Keratinocyte (primary cell): ENCODE data around the gene CLPX. TPM values are rescaled to one million over a fixed set of nuclear protein-coding genes. Genes with fewer than 3 reads are reported as not detected.
A peak's percentile ranks its signal among the peaks of the same experiment; 100 is the strongest.

ENCODE experiments used
- DNase-seq: peaks from one replicate; pipeline ENCODE4 v3.0.0-alpha.2; 2011; ENCODE audit warnings: low read depth, missing footprints, low spot score
- FAIRE-seq: peaks from 2 replicates; lab custom pipeline; 2011; peaks lifted over from hg19 to GRCh38; lab: Jason Lieb, UNC
- H2AFZ ChIP-seq: 2 replicates; pipeline ENCODE4 v1.6.0; 2012; ENCODE audit warnings: low read length, control low read depth, inconsistent platforms; ENCODE audit not compliant: control insufficient read depth
- H3K27ac ChIP-seq: 2 replicates; pipeline ENCODE4 v1.5.1; 2011; ENCODE audit warnings: low read length; ENCODE audit not compliant: control insufficient read depth, insufficient read depth
- H3K27me3 ChIP-seq: 3 replicates; pipeline ENCODE4 v1.6.0; 2011; ENCODE audit warnings: low read length; ENCODE audit not compliant: control insufficient read depth, insufficient read depth; ENCODE audit errors: extremely low read depth
- H3K36me3 ChIP-seq, 2 experiments: 2 replicates in 1 of 2; 3 replicates in 1 of 2; pipeline ENCODE4 v1.5.1; 2011; ENCODE audit warnings: low read length in 2 of 2, mild to moderate bottlenecking in 1 of 2; ENCODE audit not compliant: control insufficient read depth in 2 of 2, insufficient read depth in 2 of 2; ENCODE audit errors: extremely low read depth in 1 of 2
- H3K4me1 ChIP-seq: 3 replicates; pipeline ENCODE4 v1.5.1; 2011; ENCODE audit warnings: low read length; ENCODE audit not compliant: control insufficient read depth, insufficient read depth; ENCODE audit errors: extremely low read depth
- H3K4me2 ChIP-seq: 3 replicates; pipeline ENCODE4 v1.6.0; 2011; ENCODE audit warnings: low read depth, low read length; ENCODE audit not compliant: control insufficient read depth, insufficient read depth; ENCODE audit errors: extremely low read depth
- H3K4me3 ChIP-seq, 3 experiments: fragments of 200-600 bp in 1 of 3; sonication (generic) in 1 of 3; 2 replicates in 2 of 3; 3 replicates in 1 of 3; pipeline ENCODE4 v1.5.1; 2011 to 2016; ENCODE audit warnings: low read length in 3 of 3, mild to moderate bottlenecking in 3 of 3, control low read depth in 2 of 3, inconsistent platforms in 1 of 3, low read depth in 1 of 3, mixed read lengths in 1 of 3, mixed run types in 1 of 3, moderate library complexity in 1 of 3; ENCODE audit not compliant: control insufficient read depth in 2 of 3, insufficient read depth in 2 of 3; ENCODE audit errors: extremely low read depth in 1 of 3
- H3K79me2 ChIP-seq: 2 replicates; pipeline ENCODE4 v1.6.0; 2012; ENCODE audit warnings: low read length; ENCODE audit not compliant: control insufficient read depth, insufficient read depth
- H3K9ac ChIP-seq: 3 replicates; pipeline ENCODE4 v1.6.0; 2011; ENCODE audit warnings: low read length; ENCODE audit not compliant: control insufficient read depth, insufficient read depth; ENCODE audit errors: extremely low read depth
- H3K9me1 ChIP-seq: 3 replicates; pipeline ENCODE4 v1.6.0; 2011; ENCODE audit warnings: low read length; ENCODE audit not compliant: control insufficient read depth, insufficient read depth; ENCODE audit errors: extremely low read depth
- H3K9me3 ChIP-seq: 2 replicates; pipeline ENCODE4 v1.5.1; 2012; ENCODE audit warnings: low read depth, low read length; ENCODE audit not compliant: control insufficient read depth
- H4K20me1 ChIP-seq: 3 replicates; pipeline ENCODE4 v1.6.0; 2011; ENCODE audit warnings: low read length; ENCODE audit not compliant: control insufficient read depth, insufficient read depth; ENCODE audit errors: extremely low read depth
- EZH2 ChIP-seq: IDR thresholded peaks from one replicate; pipeline ENCODE4 v1.6.1; 2012; ENCODE audit warnings: inconsistent platforms, mild to moderate bottlenecking, low read length, moderate library complexity
- dilution Hi-C: fragments of 300-500 bp; cut with MboI; formaldehyde crosslinking; loops from one replicate; pipeline ENCODE4 v1.7.0; 2020; ENCODE audit warnings: low sequenced_read_pairs; ENCODE audit not compliant: extremely low pct_ligation_motif_present
- polyA plus RNA-seq, 5 experiments: library from polyadenylated mRNA; depleted of rRNA in 3 of 5; stranded (reverse) in 3 of 5; stranded (forward) in 1 of 5; unstranded in 1 of 5; fragments of >200 nt; gene quantifications; 1 replicate in 1 of 5; 2 replicates in 3 of 5; 3 replicates in 1 of 5; pipeline versions ENCODE4 v1.2.1 to v1.2.3, GENCODE V29; 2011 to 2012; ENCODE audit warnings: missing spikeins in 2 of 5, low read depth in 1 of 5, low replicate concordance in 1 of 5
- TF ChIP-seq, protein P1 (sequence below), 3 experiments: IDR thresholded peaks in 1 of 3; conservative IDR thresholded peaks in 1 of 3; optimal IDR thresholded peaks in 1 of 3; 2 replicates in 2 of 3; 3 replicates in 1 of 3; pipeline versions ENCODE3 to v1.5.1; 2011; ENCODE audit warnings: low read length in 3 of 3, mild to moderate bottlenecking in 3 of 3, moderate library complexity in 2 of 3, control low read depth in 1 of 3, inconsistent platforms in 1 of 3; ENCODE audit not compliant: insufficient read depth in 2 of 3; ENCODE audit errors: extremely low read depth in 1 of 3

CLPX gene
- polyA plus RNA-seq, 1 donor (not counting 4 experiments of a cell fraction or from before 2014, with no cell fraction given) = 51.5 TPM

DNA sequence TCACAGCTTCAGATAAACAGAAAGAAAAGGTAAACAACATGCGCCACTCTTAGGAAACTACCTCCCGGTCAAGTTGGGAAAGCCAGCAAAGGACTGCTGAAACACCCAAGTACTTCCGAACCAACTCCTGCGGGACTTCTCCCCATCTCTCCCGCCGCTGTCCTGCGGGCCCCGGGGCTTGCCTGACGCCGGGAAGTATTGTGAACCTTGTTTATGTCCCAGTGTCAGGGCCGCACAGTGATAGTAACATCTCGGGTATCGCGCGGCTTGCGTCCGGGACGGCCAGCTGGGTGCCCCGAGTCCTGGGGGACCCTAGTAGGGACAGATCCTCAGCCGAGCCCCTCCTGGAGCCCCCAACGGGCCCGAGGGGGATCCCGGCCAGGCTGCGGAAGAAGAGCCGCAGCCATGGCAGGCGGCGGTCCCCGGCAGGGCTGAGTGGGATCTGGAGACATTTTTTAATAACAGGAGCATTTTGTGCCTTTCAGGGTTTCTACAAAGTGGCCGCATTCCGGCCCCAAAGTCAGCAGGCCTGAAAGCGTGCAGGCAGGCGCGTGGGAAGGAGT is 756 bp downstream of the CLPX start:
- peaks cover 6% of the 10 kb centered on the region for H3K4me1 ChIP-seq
- dilution Hi-C loops = no loop called here
- peak overlapping the region; percentile 98 for H3K9ac ChIP-seq
- peak overlapping the region; percentile 93 for H3K27ac ChIP-seq
- FAIRE-seq (no peak), DNase-seq (no peak)
- H3K9me3 ChIP-seq = no peaks in the 10 kb centered on the region
- no peak for TF ChIP-seq EZH2
- TF ChIP-seq, protein P1, sequence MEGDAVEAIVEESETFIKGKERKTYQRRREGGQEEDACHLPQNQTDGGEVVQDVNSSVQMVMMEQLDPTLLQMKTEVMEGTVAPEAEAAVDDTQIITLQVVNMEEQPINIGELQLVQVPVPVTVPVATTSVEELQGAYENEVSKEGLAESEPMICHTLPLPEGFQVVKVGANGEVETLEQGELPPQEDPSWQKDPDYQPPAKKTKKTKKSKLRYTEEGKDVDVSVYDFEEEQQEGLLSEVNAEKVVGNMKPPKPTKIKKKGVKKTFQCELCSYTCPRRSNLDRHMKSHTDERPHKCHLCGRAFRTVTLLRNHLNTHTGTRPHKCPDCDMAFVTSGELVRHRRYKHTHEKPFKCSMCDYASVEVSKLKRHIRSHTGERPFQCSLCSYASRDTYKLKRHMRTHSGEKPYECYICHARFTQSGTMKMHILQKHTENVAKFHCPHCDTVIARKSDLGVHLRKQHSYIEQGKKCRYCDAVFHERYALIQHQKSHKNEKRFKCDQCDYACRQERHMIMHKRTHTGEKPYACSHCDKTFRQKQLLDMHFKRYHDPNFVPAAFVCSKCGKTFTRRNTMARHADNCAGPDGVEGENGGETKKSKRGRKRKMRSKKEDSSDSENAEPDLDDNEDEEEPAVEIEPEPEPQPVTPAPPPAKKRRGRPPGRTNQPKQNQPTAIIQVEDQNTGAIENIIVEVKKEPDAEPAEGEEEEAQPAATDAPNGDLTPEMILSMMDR (optimal IDR thresholded peaks at IDR 0.05 in 1 of 3, IDR thresholded peaks at IDR 0.05 in 1 of 3, conservative IDR thresholded peaks at IDR 0.05 in 1 of 3; ENCODE audit: extremely low read depth in 1 of 3, insufficient read depth in 2 of 3, low read length in 3 of 3) = no peak
- H4K20me1 ChIP-seq = no peaks in the 10 kb centered on the region
- H2AFZ ChIP-seq = peak overlapping the region; percentile 85
- peaks cover 55% of the 10 kb centered on the region for H3K79me2 ChIP-seq
- H3K36me3 ChIP-seq = no peaks in the 10 kb centered on the region
- no peaks in the 10 kb centered on the region for H3K27me3 ChIP-seq
- peak overlapping the region; percentile 91 for H3K4me2 ChIP-seq
- peak overlapping the region; percentile 81 to 95 (median 89) for H3K4me3 ChIP-seq
- no peaks in the 10 kb centered on the region for H3K9me1 ChIP-seq

DNA sequence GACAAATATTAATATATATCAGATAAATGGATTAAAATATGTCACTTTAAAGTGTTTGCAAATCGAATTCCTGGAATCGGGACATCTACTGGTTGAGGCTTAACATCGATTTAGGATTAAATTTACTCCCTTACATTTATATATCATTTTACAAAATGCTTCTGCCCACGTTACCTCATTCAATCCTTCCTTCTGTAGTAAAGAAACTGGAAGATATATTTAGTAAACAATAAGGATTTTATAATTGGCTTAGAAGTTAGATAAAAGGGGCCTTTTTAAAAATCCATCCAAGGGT is 1.3 kb downstream of the CLPX start:
- H3K4me1 ChIP-seq = peaks cover 12% of the 10 kb centered on the region
- H3K27me3 ChIP-seq = no peaks in the 10 kb centered on the region
- DNase-seq (no peak), FAIRE-seq (no peak)
- peaks cover 58% of the 10 kb centered on the region for H3K79me2 ChIP-seq
- no peaks in the 10 kb centered on the region for H4K20me1 ChIP-seq
- no peaks in the 10 kb centered on the region for H3K36me3 ChIP-seq
- H3K27ac ChIP-seq = peak overlapping the region; percentile 93
- no peaks in the 10 kb centered on the region for H3K9me3 ChIP-seq
- H3K9ac ChIP-seq = peak overlapping the region; percentile 98
- H2AFZ ChIP-seq = no peak overlapping the region
- H3K4me2 ChIP-seq = peak overlapping the region; percentile 91
- H3K9me1 ChIP-seq = no peaks in the 10 kb centered on the region
- dilution Hi-C loops = no loop called here
- TF ChIP-seq, protein P1 (optimal IDR thresholded peaks at IDR 0.05 in 1 of 3, IDR thresholded peaks at IDR 0.05 in 1 of 3, conservative IDR thresholded peaks at IDR 0.05 in 1 of 3; ENCODE audit: extremely low read depth in 1 of 3, insufficient read depth in 2 of 3, low read length in 3 of 3) = no peak
- TF ChIP-seq EZH2 = no peak
- peak overlapping the region; percentile 81 to 95 (median 89) for H3K4me3 ChIP-seq
